ENCODE measurements around the gene TRIP13. TPM values are rescaled to one million over a fixed set of nuclear protein-coding genes. Genes with fewer than 3 reads are reported as not detected.

The TRIP13 gene
- total RNA-seq, 2 donors from 2014 or later = 0.20 to 0.93 TPM

GRCh38 chr5:860506-861150, 32.1 kb upstream of the TRIP13 start:
- Histone ChIP-seq H3K4me1 (no peaks in the 10 kb centered on the region), H3K27ac (no peak overlapping the region), H3K36me3 (peaks cover 32% of the 10 kb centered on the region), H3K27me3 (no peaks in the 10 kb centered on the region), H3K9me3 (no peaks in the 10 kb centered on the region), H3K4me3 (no peak overlapping the region)
- TF ChIP-seq CTCF (IDR thresholded peaks at IDR 0.05) = no peak
- DNase-seq (ENCODE audit: low spot score) = no peak

- DNase-seq (ENCODE audit: low spot score) = no peak
- no peaks in the 10 kb centered on the region for H3K4me1 ChIP-seq
- H3K27me3 ChIP-seq = no peaks in the 10 kb centered on the region
- no peaks in the 10 kb centered on the region for H3K9me3 ChIP-seq
- no peak for TF ChIP-seq CTCF (IDR thresholded peaks at IDR 0.05)
- no peak overlapping the region for H3K4me3 ChIP-seq
- peaks cover 37% of the 10 kb centered on the region for H3K36me3 ChIP-seq
- H3K27ac ChIP-seq = no peak overlapping the region
Measured at GRCh38 chr5:861442-862366, 31.0 kb upstream of the TRIP13 start.

GRCh38 chr5:862367-863243, 30.1 kb upstream of the TRIP13 start:
- H3K36me3 ChIP-seq = peaks cover 42% of the 10 kb centered on the region
- H3K4me3 ChIP-seq = no peak overlapping the region
- no peaks in the 10 kb centered on the region for H3K27me3 ChIP-seq
- no peak for DNase-seq (ENCODE audit: low spot score)
- H3K4me1 ChIP-seq = no peaks in the 10 kb centered on the region
- no peak overlapping the region for H3K27ac ChIP-seq
- H3K9me3 ChIP-seq = no peaks in the 10 kb centered on the region
- no peak for TF ChIP-seq CTCF (IDR thresholded peaks at IDR 0.05)

GRCh38 chr5:863244-863805, 29.4 kb upstream of the TRIP13 start:
- no peak for DNase-seq (ENCODE audit: low spot score)
- Histone ChIP-seq H3K27me3 (no peaks in the 10 kb centered on the region), H3K9me3 (no peaks in the 10 kb centered on the region), H3K4me3 (no peak overlapping the region), H3K36me3 (peaks cover 49% of the 10 kb centered on the region), H3K4me1 (no peaks in the 10 kb centered on the region), H3K27ac (no peak overlapping the region)
- TF ChIP-seq CTCF (IDR thresholded peaks at IDR 0.05) = no peak

- H3K9me3 ChIP-seq = no peaks in the 10 kb centered on the region
- no peak overlapping the region for H3K4me3 ChIP-seq
- no peak overlapping the region for H3K27ac ChIP-seq
- H3K4me1 ChIP-seq = no peaks in the 10 kb centered on the region
- peaks cover 62% of the 10 kb centered on the region for H3K36me3 ChIP-seq
- no peaks in the 10 kb centered on the region for H3K27me3 ChIP-seq
- no peak for TF ChIP-seq CTCF (IDR thresholded peaks at IDR 0.05)
- DNase-seq (ENCODE audit: low spot score) = no peak
Measured at GRCh38 chr5:864492-865167, 28.1 kb upstream of the TRIP13 start.
